ENCODE data around the gene TGM1.

- TF ChIP-seq CTCF (IDR thresholded peaks at IDR 0.05 in 4 of 5, conservative IDR thresholded peaks at IDR 0.05 in 1 of 5) = peak; percentile 28 to 67 (median 53)
- no peak for TF ChIP-seq POLR2A (IDR thresholded peaks at IDR 0.05)
These were observed 33.6 kb upstream of the TGM1 start for GRCh38 chr14:24296341-24297157.
